Neural progenitor cell (in vitro differentiated cells): Measurements from ENCODE around the gene RASD1.

Source experiments
- EZH2 ChIP-seq: fragments of 200-600 bp; sonication (generic); IDR thresholded peaks from 2 replicates; pipeline ENCODE4 v1.6.1; 2017; ENCODE audit warnings: antibody characterized with exemption, mild to moderate bottlenecking, moderate library complexity
- EZH2phosphoT487 ChIP-seq: fragments of 200-600 bp; sonication (generic); IDR thresholded peaks from 2 replicates; pipeline ENCODE4 v1.6.1; 2017; ENCODE audit warnings: antibody characterized with exemption
- TF ChIP-seq, protein P1 (sequence below): fragments of 200-600 bp; sonication (generic); IDR thresholded peaks from 2 replicates; pipeline ENCODE4 v1.5.1; 2017; ENCODE audit warnings: antibody characterized with exemption, mild to moderate bottlenecking

GRCh38 chr17:17481860-17482259, 14.3 kb downstream of the RASD1 start:
- TF ChIP-seq EZH2 (no peak), EZH2phosphoT487 (no peak)
- TF ChIP-seq, protein P1, sequence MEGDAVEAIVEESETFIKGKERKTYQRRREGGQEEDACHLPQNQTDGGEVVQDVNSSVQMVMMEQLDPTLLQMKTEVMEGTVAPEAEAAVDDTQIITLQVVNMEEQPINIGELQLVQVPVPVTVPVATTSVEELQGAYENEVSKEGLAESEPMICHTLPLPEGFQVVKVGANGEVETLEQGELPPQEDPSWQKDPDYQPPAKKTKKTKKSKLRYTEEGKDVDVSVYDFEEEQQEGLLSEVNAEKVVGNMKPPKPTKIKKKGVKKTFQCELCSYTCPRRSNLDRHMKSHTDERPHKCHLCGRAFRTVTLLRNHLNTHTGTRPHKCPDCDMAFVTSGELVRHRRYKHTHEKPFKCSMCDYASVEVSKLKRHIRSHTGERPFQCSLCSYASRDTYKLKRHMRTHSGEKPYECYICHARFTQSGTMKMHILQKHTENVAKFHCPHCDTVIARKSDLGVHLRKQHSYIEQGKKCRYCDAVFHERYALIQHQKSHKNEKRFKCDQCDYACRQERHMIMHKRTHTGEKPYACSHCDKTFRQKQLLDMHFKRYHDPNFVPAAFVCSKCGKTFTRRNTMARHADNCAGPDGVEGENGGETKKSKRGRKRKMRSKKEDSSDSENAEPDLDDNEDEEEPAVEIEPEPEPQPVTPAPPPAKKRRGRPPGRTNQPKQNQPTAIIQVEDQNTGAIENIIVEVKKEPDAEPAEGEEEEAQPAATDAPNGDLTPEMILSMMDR, result no peak
